DND-41 (cell line): ENCODE measurements around the gene TECPR2.
A peak's percentile ranks its signal among the peaks of the same experiment; 100 is the strongest.

Experiments used
- ATAC-seq: fragments of 200-7000 bp; cut with Tn5 transposase; 3 replicates; pipeline ENCODE4 v1.9.1; 2021; ENCODE audit warnings: low read depth; ENCODE audit not compliant: insufficient read depth
- DNase-seq: peaks from one replicate; pipeline ENCODE4 v3.0.0-alpha.2; 2020
- H2AFZ ChIP-seq: 2 replicates; pipeline ENCODE4 v1.6.0; 2012; ENCODE audit warnings: low read depth, low read length
- H3K27ac ChIP-seq: 2 replicates; pipeline ENCODE4 v1.5.1; 2012; ENCODE audit warnings: low read length, inconsistent platforms
- H3K27me3 ChIP-seq: fragments of 200-600 bp; sonication (generic); 2 replicates; pipeline ENCODE4 v1.6.0; 2012; ENCODE audit warnings: low read length, mild to moderate bottlenecking, inconsistent platforms; ENCODE audit not compliant: insufficient read depth, poor library complexity
- H3K36me3 ChIP-seq: 2 replicates; pipeline ENCODE4 v1.5.1; 2012; ENCODE audit warnings: low read length, inconsistent platforms; ENCODE audit not compliant: insufficient read depth
- H3K4me1 ChIP-seq: 2 replicates; pipeline ENCODE4 v1.5.1; 2012; ENCODE audit warnings: mild to moderate bottlenecking, low read length; ENCODE audit not compliant: insufficient read depth
- H3K4me2 ChIP-seq: 2 replicates; pipeline ENCODE4 v1.6.0; 2012; ENCODE audit warnings: mild to moderate bottlenecking, moderate library complexity, low read length, inconsistent platforms; ENCODE audit not compliant: insufficient read depth
- H3K4me3 ChIP-seq, 2 experiments: fragments of 200-600 bp in 1 of 2; shearing (Covaris generic) in 1 of 2; 2 replicates each; pipeline ENCODE4 v1.5.1; 2012 to 2016; ENCODE audit warnings: inconsistent platforms in 2 of 2, low read length in 2 of 2, mild to moderate bottlenecking in 2 of 2, low read depth in 1 of 2, moderate library complexity in 1 of 2
- H3K79me2 ChIP-seq: 2 replicates; pipeline ENCODE4 v1.6.0; 2012; ENCODE audit warnings: low read length, inconsistent platforms; ENCODE audit not compliant: insufficient read depth
- H3K9ac ChIP-seq: 2 replicates; pipeline ENCODE4 v1.6.0; 2012; ENCODE audit warnings: low read depth, mild to moderate bottlenecking, inconsistent platforms, low read length, moderate library complexity
- H3K9me3 ChIP-seq: 2 replicates; pipeline ENCODE4 v1.5.1; 2012; ENCODE audit warnings: low read length, moderate library complexity, mild to moderate bottlenecking, inconsistent platforms; ENCODE audit not compliant: insufficient read depth, severe bottlenecking
- H4K20me1 ChIP-seq: 2 replicates; pipeline ENCODE4 v1.6.0; 2012; ENCODE audit warnings: low read length; ENCODE audit not compliant: insufficient read depth
- CTCF ChIP-seq: IDR thresholded peaks from 2 replicates; pipeline ENCODE4 v1.5.1; 2012; ENCODE audit warnings: borderline replicate concordance, low read length, moderate library complexity, mild to moderate bottlenecking; ENCODE audit not compliant: poor library complexity, severe bottlenecking; ENCODE audit errors: extremely low read depth
- EZH2 ChIP-seq: IDR thresholded peaks from 3 replicates; pipeline ENCODE4 v1.6.1; 2012; ENCODE audit warnings: borderline replicate concordance, low read depth, mild to moderate bottlenecking, moderate library complexity, low read length, inconsistent platforms; ENCODE audit not compliant: severe bottlenecking

Gene TECPR2

GRCh38 chr14:102497998-102498677, 135.4 kb downstream of the TECPR2 start:
- Histone ChIP-seq H3K4me1 (no peaks in the 10 kb centered on the region), H3K4me2 (no peak overlapping the region), H3K4me3 (no peak overlapping the region), H3K36me3 (peaks cover 12% of the 10 kb centered on the region), H3K9me3 (no peaks in the 10 kb centered on the region), H3K27ac (no peak overlapping the region), H3K9ac (no peak overlapping the region), H3K27me3 (no peaks in the 10 kb centered on the region), H2AFZ (no peak overlapping the region), H4K20me1 (no peaks in the 10 kb centered on the region), H3K79me2 (no peaks in the 10 kb centered on the region)
- DNase-seq (no peak), ATAC-seq (no peak)
- peak; percentile 42 for TF ChIP-seq CTCF
- no peak for TF ChIP-seq EZH2

- TF ChIP-seq EZH2 (no peak), CTCF (no peak)
- Histone ChIP-seq H3K27me3 (no peaks in the 10 kb centered on the region), H4K20me1 (no peaks in the 10 kb centered on the region; the same call in 1 of the 2 replicates), H2AFZ (no peak overlapping the region), H3K4me3 (no peak overlapping the region), H3K27ac (no peak overlapping the region), H3K36me3 (peaks cover 12% of the 10 kb centered on the region), H3K4me1 (no peaks in the 10 kb centered on the region), H3K4me2 (no peak overlapping the region), H3K79me2 (no peaks in the 10 kb centered on the region), H3K9ac (no peak overlapping the region), H3K9me3 (no peaks in the 10 kb centered on the region)
- no peak for DNase-seq
- ATAC-seq: no peak
Observed at GRCh38 chr14:102498678-102499265, 136.0 kb downstream of the TECPR2 start.

- no peak overlapping the region for H3K4me3 ChIP-seq
- DNase-seq: no peak
- H3K4me2 ChIP-seq: no peak overlapping the region
- H3K27me3 ChIP-seq: no peaks in the 10 kb centered on the region
- H3K4me1 ChIP-seq: no peaks in the 10 kb centered on the region
- H3K9me3 ChIP-seq: no peaks in the 10 kb centered on the region
- H3K36me3 ChIP-seq: peaks cover 12% of the 10 kb centered on the region
- H3K79me2 ChIP-seq: no peaks in the 10 kb centered on the region
- H4K20me1 ChIP-seq: no peaks in the 10 kb centered on the region; the same call in 1 of the 2 replicates
- no peak overlapping the region for H2AFZ ChIP-seq
- TF ChIP-seq CTCF (no peak), EZH2 (no peak)
- no peak for ATAC-seq
- H3K27ac ChIP-seq: no peak overlapping the region
- no peak overlapping the region for H3K9ac ChIP-seq
Observed at GRCh38 chr14:102499401-102500157, 136.8 kb downstream of the TECPR2 start.
